ENCODE measurements around the gene FAM13C.
"Not testable (repeated sequence)": the region's sequence is repeated elsewhere in the genome, so short reads cannot be mapped to it uniquely, and the experiment has no call there.

FAM13C gene

GRCh38 chr10:59362144-59362958 is at the start of gene FAM13C:
TSS of gene FAM13C (minus strand) at chr10:59362549. CDS start at chr10:59362460, 89 bp downstream.
- peak in 1 of 3 experiments; percentile 3 for DNase-seq (ENCODE audit: low read depth in 3 of 3)

DNA sequence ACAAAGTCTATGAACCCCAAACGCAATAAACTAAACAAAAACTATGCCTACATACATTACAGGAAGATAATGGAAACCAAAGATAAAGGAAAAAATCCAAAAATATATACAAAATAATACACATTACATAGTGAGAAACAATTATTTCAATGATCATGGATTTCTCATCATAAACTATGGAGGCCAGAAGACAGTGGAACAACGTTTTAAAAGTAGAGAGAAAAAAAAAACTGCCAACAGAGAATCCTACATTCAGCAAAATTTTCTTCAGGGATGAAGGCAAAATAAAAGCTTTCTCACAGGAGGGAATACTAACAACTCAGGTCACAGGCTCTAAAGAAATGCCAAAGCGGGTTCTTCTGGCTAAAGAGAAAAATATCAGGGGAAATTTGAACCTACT is 42.9 kb upstream of the FAM13C start:
- no peak for DNase-seq (ENCODE audit: low read depth in 3 of 3)

- DNase-seq (ENCODE audit: low read depth in 3 of 3): no peak
Observed at GRCh38 chr10:59400214-59400613, 37.9 kb upstream of the FAM13C start.

- not testable (repeated sequence) for DNase-seq (ENCODE audit: low read depth in 3 of 3)
Observed at GRCh38 chr10:59399329-59399728, 37.0 kb upstream of the FAM13C start.

GRCh38 chr10:59397961-59398360 is 35.6 kb upstream of the FAM13C start:
- DNase-seq (ENCODE audit: low read depth in 3 of 3): no peak

GRCh38 chr10:59395984-59396383 is 33.6 kb upstream of the FAM13C start:
- DNase-seq (ENCODE audit: low read depth in 3 of 3): no peak

DNA sequence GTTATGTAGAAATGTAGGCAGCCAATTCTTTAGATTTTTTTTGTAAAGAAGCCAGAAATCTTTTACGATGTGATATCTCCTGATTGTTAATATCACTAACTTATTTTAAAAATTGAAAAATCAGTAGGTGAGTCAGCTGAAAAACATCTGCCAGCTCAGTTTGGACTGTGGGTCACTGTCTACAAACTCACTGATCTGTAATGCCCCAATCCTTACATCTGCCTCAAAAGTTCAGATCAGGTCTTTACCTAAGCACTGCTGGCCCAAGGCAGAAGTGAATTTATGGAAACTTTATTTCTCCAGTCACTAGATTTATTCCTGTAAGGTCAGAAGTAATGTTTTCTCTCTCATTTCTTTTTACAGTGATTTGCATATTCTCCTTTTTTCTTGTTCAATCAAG is 31.0 kb upstream of the FAM13C start:
- DNase-seq (ENCODE audit: low read depth in 3 of 3): no peak

DNA sequence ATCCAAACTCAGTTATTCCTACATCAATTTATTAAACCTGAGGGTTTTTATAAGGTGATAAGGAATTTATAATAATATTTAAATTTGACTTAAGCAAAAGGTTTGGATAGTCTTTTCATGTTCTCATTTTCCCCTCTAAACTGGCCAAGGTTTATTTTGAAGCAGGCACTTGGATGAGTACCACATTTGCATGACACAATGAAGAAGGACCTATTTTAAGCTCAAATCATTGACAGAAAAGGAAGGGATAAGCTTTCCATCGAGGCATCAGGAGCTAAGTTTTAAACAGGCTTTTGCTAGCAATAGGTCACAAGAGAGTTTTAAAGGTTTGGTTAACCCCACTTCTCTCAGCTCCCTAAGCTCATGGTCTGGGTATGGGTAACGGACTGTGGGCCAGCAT is 28.7 kb upstream of the FAM13C start:
- DNase-seq (ENCODE audit: low read depth in 3 of 3): no peak

DNA sequence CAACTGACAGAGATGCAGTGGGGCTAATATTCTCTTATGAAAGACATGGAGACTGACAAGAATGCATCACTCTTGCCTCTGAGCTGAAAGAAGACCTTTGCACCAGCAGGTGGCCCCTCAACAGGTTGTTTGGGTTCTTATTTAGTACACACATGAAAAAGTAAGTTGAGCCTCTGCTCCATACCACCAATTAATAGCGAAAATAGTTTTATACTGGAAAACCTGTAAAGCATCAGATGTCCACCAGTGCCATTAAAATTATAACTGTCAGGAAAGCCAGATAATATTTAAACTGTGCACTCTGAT is 26.3 kb upstream of the FAM13C start:
- DNase-seq (ENCODE audit: low read depth in 3 of 3): no peak

- DNase-seq (ENCODE audit: low read depth in 3 of 3): no peak
Observed at GRCh38 chr10:59387951-59388670, 25.8 kb upstream of the FAM13C start.

- no peak for DNase-seq (ENCODE audit: low read depth in 3 of 3)
Observed at GRCh38 chr10:59384761-59385160, 22.4 kb upstream of the FAM13C start.

DNA sequence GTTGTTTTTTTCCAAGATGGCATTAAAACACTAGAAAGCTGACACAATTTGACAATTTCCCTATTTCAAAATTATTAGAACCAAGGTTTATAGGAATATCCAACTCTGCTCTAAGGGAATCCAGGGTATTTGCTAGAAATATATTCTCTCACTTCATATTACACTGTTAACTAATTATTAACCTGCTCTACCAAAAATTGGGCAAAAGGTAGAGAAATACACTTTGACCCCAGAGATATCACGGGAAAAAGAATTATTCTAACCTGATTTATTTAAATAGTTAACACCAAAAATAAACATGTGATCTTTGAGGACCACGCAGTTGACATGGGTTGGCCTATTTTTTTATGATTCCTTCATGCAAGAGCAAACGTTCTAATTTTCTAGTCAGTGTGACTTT is 21.6 kb upstream of the FAM13C start:
- no peak for DNase-seq (ENCODE audit: low read depth in 3 of 3)

GRCh38 chr10:59383436-59383835 is 21.1 kb upstream of the FAM13C start:
- DNase-seq (ENCODE audit: low read depth in 3 of 3): no peak

DNA sequence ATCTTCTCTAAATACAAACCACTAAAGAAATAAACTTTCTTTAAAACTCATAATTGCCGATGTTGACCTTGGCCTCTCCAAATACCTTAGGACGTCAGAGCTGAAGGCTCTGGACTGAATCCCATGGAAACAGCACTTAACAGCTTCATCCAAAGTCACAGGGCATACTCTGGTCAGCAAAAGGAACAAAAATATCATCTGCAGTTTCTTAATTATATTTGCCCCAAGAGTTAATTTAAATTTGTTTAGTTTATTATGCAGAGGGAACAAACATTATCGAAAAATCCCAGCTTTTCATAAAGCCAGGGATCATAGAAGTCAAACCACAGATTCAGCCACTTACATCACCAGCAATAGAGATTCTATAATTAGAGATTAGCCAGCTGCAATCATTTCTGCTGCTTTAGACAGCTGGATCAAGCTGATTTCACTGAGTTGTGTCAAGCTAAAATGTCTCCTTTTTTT is 20.5 kb upstream of the FAM13C start:
- DNase-seq (ENCODE audit: low read depth in 3 of 3): no peak

- DNase-seq (ENCODE audit: low read depth in 3 of 3): no peak
Observed at GRCh38 chr10:59381687-59382086, 19.3 kb upstream of the FAM13C start.

DNA sequence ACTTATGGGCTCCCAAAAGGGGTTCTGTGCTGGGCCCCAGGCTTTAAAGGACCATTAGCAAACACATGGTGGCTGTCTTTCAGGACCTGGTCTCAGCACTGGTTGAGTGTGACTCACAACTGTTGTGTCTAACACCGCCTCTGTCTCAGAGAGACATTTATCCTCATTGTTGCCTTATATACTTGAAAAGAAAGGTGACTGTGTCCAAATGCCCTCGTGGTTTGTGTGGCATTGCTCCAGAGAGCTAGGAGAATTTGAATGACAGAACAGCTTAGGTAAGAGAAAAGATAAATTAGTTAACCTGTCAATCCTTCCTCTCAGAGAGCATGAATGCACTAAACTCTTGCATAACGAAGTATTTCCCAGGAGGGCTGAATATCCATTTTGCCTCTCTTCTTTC is 14.5 kb upstream of the FAM13C start:
- no peak for DNase-seq (ENCODE audit: low read depth in 3 of 3)

DNA sequence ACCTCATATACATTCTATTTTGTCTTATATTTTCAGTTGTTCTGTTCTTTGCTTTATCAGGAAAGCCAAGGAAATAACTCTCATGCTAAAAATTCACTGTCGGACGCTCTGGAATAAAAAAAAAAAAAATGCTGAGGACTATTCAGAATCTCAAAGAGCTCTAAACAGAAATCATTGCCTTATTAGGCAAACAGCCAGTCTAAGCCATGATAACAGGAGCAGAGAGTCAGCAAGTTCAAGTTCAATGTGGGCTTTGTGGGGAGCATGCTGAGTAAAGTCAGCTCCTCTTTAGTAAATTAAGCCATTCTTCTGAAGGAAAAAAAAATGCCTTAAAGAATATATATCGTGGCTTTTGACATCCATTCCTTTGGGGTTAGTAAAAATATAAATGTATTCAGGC is 13.6 kb upstream of the FAM13C start:
- DNase-seq (ENCODE audit: low read depth in 3 of 3): no peak

GRCh38 chr10:59374916-59375315 is 12.6 kb upstream of the FAM13C start:
- no peak for DNase-seq (ENCODE audit: low read depth in 3 of 3)

DNA sequence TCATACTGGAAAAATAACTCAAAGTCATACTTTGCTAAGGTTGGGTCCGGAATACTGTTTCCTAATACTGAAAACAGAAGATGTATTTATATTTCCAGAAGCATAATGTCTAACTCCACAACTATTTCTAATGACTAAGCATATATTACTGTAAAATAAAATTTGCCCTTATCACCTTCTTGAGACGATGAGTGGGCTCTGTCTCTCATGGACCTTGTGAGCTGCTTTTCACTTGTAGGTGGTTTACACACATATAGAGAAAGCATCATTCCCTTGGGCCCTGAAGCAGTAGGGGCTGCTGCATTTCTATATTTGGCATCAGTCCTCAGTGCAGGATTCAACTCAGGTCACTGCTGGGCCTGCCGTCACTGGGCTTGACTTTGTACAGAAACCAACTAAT is 10.7 kb upstream of the FAM13C start:
- DNase-seq (ENCODE audit: low read depth in 3 of 3): no peak

DNA sequence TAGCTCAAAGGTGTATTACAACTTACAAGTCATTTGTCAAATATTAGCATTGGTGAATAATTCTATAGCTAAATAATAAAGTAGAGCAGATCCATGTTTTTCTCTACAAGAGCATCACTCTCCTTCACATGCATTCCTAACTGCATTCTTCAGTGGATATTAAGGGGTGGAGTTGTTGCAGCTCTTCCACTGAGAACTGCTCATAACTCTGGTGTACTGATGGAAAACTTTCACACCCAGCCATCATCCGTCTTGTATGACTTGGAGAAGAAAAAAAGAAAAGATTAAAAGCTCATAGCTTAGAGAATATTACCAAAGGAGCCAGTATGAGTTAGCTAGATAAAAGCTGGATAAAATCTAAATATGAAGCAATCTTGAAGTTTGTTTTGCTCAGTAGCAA is 10.2 kb upstream of the FAM13C start:
- no peak for DNase-seq (ENCODE audit: low read depth in 3 of 3)

- DNase-seq (ENCODE audit: low read depth in 3 of 3): no peak
Observed at GRCh38 chr10:59366290-59366689, 3.9 kb upstream of the FAM13C start.

- DNase-seq (ENCODE audit: low read depth in 3 of 3): no peak
Observed at GRCh38 chr10:59363446-59363958, 1.2 kb upstream of the FAM13C start.

DNA sequence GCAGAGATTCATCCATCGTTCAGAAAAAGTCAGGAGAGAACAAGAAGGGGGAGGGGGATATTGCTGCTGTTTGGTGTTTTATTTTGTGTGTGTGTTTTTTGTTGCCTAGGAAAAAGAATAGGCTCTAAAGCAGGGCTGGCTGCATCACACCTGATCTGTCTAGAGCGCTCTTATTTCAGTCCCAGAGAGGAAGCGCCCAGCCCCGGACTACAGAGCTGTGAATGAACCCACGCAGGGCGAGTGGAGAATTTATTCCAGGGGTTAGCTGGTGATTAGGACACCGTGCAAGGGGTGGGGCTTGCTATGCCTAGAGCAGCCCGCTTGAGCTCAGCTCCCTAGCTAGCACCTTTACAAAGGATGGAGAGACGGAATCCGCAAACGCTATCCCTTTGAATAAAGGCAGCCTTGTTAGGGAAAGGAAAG is 621 bp upstream of the FAM13C start:
- DNase-seq (ENCODE audit: low read depth in 3 of 3): no peak
